Karpas-422 (cell line): ENCODE data around the gene GABRA5. TPM values are rescaled to one million over a fixed set of nuclear protein-coding genes. Genes with fewer than 3 reads are reported as not detected.

Source experiments
- DNase-seq: peaks from one replicate; pipeline ENCODE4 v3.0.0-alpha.2; 2015
- H2AFZ ChIP-seq: fragments of 200-600 bp; sonication (generic); 2 replicates; pipeline ENCODE4 v1.6.1; 2014; ENCODE audit warnings: antibody characterized with exemption, low read length, mixed read lengths
- H3K27ac ChIP-seq: fragments of 200-600 bp; sonication (generic); 2 replicates; pipeline ENCODE4 v1.5.1; 2014; ENCODE audit warnings: mild to moderate bottlenecking, low read length, moderate library complexity
- H3K27me3 ChIP-seq: fragments of 200-600 bp; sonication (generic); 2 replicates; pipeline ENCODE4 v1.6.1; 2014; ENCODE audit warnings: low read length, mixed read lengths
- H3K36me3 ChIP-seq: fragments of 200-600 bp; sonication (generic); 2 replicates; pipeline ENCODE4 v1.6.1; 2014; ENCODE audit warnings: low read length, mixed read lengths; ENCODE audit not compliant: insufficient read depth
- H3K4me1 ChIP-seq: fragments of 200-600 bp; sonication (generic); 2 replicates; pipeline ENCODE4 v1.6.1; 2014; ENCODE audit warnings: mild to moderate bottlenecking, low read length, mixed read lengths
- H3K4me2 ChIP-seq: fragments of 200-600 bp; sonication (generic); 2 replicates; pipeline ENCODE4 v1.6.1; 2014; ENCODE audit warnings: low read length, low read depth, mild to moderate bottlenecking; ENCODE audit not compliant: poor library complexity, severe bottlenecking
- H3K4me3 ChIP-seq: fragments of 200-600 bp; sonication (generic); 2 replicates; pipeline ENCODE4 v1.5.1; 2014; ENCODE audit warnings: mild to moderate bottlenecking, antibody characterized with exemption, low read length, mixed read lengths
- H3K79me2 ChIP-seq: fragments of 200-600 bp; sonication (generic); 2 replicates; pipeline ENCODE4 v1.6.1; 2014; ENCODE audit warnings: mild to moderate bottlenecking, low read length, mixed read lengths
- H3K9ac ChIP-seq: fragments of 200-600 bp; sonication (generic); 2 replicates; pipeline ENCODE4 v1.6.0; 2014; ENCODE audit warnings: low read length
- H3K9me2 ChIP-seq: fragments of 200-600 bp; sonication (generic), shearing (Covaris generic); replicated peaks from 2 replicates; pipeline ENCODE4 v1.6.0; 2014; ENCODE audit warnings: mild to moderate bottlenecking, low read length, moderate library complexity; ENCODE audit not compliant: insufficient read depth
- H3K9me3 ChIP-seq: fragments of 300-700, 200-600 bp; sonication (generic); 2 replicates; pipeline ENCODE4 v1.6.1; 2014; ENCODE audit warnings: low read length, mixed read lengths
- H4K20me1 ChIP-seq: fragments of 200-600 bp; sonication (generic); 2 replicates; pipeline ENCODE4 v1.6.1; 2014; ENCODE audit warnings: mild to moderate bottlenecking, antibody characterized with exemption, low read length, low read depth; ENCODE audit not compliant: insufficient read depth
- total RNA-seq: library from RNA; depleted of rRNA; stranded (reverse); fragments of >200 nt; shearing (Covaris generic); gene quantifications from 2 replicates; pipeline ENCODE4 v1.2.3, GENCODE V29; 2014; ENCODE audit warnings: low replicate concordance

GABRA5 gene
- total RNA-seq, 1 experiment from 2014 or later = not detected

DNA sequence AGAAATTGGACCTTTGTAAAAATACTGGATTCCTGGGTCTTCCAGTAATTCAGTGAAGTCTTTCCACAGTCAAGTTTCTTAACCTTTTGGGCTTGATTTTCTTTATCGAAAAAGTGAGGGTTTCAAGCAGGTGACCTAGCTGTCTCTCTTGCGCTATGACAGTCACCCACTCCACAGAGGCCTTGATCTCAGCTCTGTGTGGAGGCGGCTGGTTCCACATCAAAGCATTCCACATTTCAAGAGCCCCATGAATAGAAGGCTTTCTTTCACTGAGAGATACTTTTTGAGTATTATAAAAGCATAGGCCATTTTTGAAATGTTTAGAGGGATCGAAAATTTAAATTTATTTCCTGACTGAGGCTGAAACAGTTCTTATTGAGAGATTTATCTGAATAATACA, 43.9 kb downstream of the GABRA5 start:
- Histone ChIP-seq H3K4me2 (no peak overlapping the region), H3K36me3 (no peaks in the 10 kb centered on the region), H4K20me1 (no peaks in the 10 kb centered on the region), H3K9ac (no peak overlapping the region), H3K9me3 (peaks cover 28% of the 10 kb centered on the region), H3K4me3 (no peak overlapping the region), H2AFZ (no peak overlapping the region), H3K27me3 (no peaks in the 10 kb centered on the region), H3K9me2 (no peaks in the 10 kb centered on the region), H3K27ac (no peak overlapping the region), H3K4me1 (no peaks in the 10 kb centered on the region), H3K79me2 (no peaks in the 10 kb centered on the region)
- DNase-seq = no peak

DNA sequence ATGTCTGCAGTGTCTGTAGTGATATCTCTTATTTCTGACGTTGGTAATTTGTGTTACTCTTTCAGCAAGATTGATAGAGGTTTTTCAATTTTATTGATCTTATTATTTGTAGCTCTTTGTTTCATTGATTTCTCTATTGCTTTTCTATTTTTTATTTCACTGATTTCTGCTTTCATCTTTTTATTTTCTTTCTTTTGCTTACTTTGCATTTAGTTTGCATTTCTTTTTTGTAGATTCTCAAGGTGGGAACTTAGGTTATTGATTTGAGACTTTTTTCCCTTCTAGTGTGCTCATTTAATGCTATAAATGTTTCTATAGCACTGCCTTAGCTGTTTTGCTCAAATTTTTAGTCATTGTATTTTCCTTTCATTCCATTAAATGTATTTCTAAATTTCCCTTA, 54.6 kb downstream of the GABRA5 start:
- H2AFZ ChIP-seq = no peak overlapping the region
- DNase-seq = no peak
- H3K4me3 ChIP-seq = no peak overlapping the region

DNA sequence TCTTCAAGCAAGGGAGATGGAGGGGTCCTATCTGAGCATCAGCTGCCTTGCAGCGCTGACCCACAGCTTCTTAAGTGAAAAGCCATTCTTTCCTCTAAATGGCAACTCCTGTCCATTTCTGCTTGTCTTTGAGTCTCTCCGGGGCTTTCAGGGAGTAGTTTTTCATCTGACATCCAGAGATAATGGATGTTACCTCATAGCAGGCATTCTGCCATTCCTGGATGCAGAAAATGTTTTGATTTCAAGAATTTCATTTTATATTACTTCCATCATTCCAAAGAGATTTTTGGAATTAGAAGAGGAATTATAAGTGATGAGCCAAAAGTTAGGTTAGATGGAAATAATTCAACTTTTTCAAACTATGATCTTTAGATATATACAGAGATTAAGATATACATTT, 59.2 kb downstream of the GABRA5 start:
- H3K36me3 ChIP-seq = no peaks in the 10 kb centered on the region
- no peaks in the 10 kb centered on the region for H3K9me2 ChIP-seq
- H3K4me2 ChIP-seq = no peak overlapping the region
- H3K79me2 ChIP-seq = no peaks in the 10 kb centered on the region
- no peak overlapping the region for H3K9ac ChIP-seq
- H2AFZ ChIP-seq = no peak overlapping the region
- no peak overlapping the region for H3K4me3 ChIP-seq
- no peak for DNase-seq
- no peaks in the 10 kb centered on the region for H3K27me3 ChIP-seq
- no peak overlapping the region for H3K27ac ChIP-seq
- peaks cover 46% of the 10 kb centered on the region for H3K9me3 ChIP-seq
- no peaks in the 10 kb centered on the region for H3K4me1 ChIP-seq
- H4K20me1 ChIP-seq = no peaks in the 10 kb centered on the region

More for the DNA sequence above, 54.6 kb downstream of the GABRA5 start:
- no peaks in the 10 kb centered on the region for H3K79me2 ChIP-seq
- peaks cover 42% of the 10 kb centered on the region for H3K9me3 ChIP-seq
- no peaks in the 10 kb centered on the region for H4K20me1 ChIP-seq
- H3K9ac ChIP-seq = no peak overlapping the region
- H3K36me3 ChIP-seq = no peaks in the 10 kb centered on the region
- H3K4me1 ChIP-seq = no peaks in the 10 kb centered on the region
- no peak overlapping the region for H3K27ac ChIP-seq
- H3K4me2 ChIP-seq = no peak overlapping the region
- H3K9me2 ChIP-seq = no peaks in the 10 kb centered on the region
- no peaks in the 10 kb centered on the region for H3K27me3 ChIP-seq

DNA sequence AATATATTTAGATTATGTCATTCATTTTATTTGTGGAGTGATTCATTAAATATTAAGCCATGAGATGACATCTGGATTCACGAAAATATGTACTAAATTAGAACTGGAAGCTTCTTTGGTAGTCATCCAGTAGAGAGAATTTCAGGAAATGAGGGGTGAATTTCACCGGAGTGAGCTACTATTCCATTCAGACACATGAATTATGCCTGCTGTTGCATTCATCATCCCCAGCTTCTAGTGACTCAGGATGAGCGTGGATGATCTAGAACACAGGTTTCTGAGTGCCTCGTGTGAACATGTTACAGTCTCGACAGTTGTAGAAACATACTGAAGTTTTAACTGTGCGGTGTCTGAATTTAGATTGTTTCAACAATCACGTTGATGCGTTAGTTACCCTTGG, 61.2 kb downstream of the GABRA5 start:
- no peak overlapping the region for H3K4me2 ChIP-seq
- peaks cover 42% of the 10 kb centered on the region for H3K9me3 ChIP-seq
- no peak overlapping the region for H3K9ac ChIP-seq
- no peak for DNase-seq
- H3K4me3 ChIP-seq = no peak overlapping the region
- no peak overlapping the region for H3K27ac ChIP-seq
- no peaks in the 10 kb centered on the region for H3K4me1 ChIP-seq
- no peak overlapping the region for H2AFZ ChIP-seq
- no peaks in the 10 kb centered on the region for H3K9me2 ChIP-seq
- H3K27me3 ChIP-seq = no peaks in the 10 kb centered on the region
- no peaks in the 10 kb centered on the region for H3K36me3 ChIP-seq
- H4K20me1 ChIP-seq = no peaks in the 10 kb centered on the region
- no peaks in the 10 kb centered on the region for H3K79me2 ChIP-seq

DNA sequence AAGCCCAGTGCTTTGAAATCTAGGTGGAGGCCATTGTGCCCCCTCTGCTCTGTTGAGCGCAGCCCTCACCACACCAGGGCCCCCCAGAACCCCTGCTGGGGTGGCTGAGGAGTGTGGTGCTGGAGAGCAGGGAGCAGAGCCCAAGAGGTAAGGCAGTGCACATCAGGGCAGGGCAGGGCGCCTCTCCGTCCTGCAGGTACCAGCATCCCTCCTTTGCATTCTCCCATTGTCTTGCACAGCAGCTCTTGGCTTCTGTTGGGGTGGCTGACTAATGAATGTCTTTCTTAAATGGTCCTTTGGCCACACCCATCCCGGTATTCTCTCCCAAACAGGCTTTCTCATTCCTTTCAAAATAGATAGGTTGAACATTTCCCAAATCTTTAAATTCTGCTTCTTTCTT, 62.7 kb downstream of the GABRA5 start:
- H3K79me2 ChIP-seq = no peaks in the 10 kb centered on the region

DNA sequence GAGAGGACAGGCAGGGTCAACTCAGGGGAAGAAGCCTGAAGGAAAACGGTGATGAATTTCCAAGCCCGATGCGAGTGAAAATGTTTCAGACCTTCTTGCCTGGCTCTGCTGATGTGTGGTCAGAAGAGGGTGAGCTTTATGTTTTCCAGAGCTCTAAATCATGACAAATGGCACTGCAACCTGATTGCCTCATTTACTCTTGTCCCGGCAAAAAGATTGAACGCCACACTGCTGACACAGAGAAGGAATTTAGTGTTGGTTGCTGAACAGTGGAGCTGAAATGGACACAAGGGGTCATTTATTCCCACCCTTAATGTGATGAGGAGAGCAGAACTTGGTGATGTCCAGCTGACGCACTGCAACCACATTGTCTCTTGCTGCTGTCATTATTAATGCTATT, 68.0 kb downstream of the GABRA5 start:
- Histone ChIP-seq H3K9me2 (no peaks in the 10 kb centered on the region), H3K27me3 (no peaks in the 10 kb centered on the region), H3K9ac (no peak overlapping the region), H3K36me3 (no peaks in the 10 kb centered on the region), H4K20me1 (no peaks in the 10 kb centered on the region), H3K27ac (no peak overlapping the region), H3K79me2 (no peaks in the 10 kb centered on the region), H3K4me3 (no peak overlapping the region), H3K4me2 (no peak overlapping the region), H2AFZ (no peak overlapping the region), H3K9me3 (peaks cover 33% of the 10 kb centered on the region), H3K4me1 (no peaks in the 10 kb centered on the region)
- DNase-seq = no peak

More for the DNA sequence above, 62.7 kb downstream of the GABRA5 start:
- H3K9ac ChIP-seq = no peak overlapping the region
- no peaks in the 10 kb centered on the region for H3K4me1 ChIP-seq
- H3K27ac ChIP-seq = no peak overlapping the region
- DNase-seq = no peak
- H3K9me2 ChIP-seq = no peaks in the 10 kb centered on the region
- H3K27me3 ChIP-seq = no peaks in the 10 kb centered on the region
- no peaks in the 10 kb centered on the region for H3K36me3 ChIP-seq
- H2AFZ ChIP-seq = no peak overlapping the region
- no peaks in the 10 kb centered on the region for H4K20me1 ChIP-seq
- no peak overlapping the region for H3K4me2 ChIP-seq
- H3K4me3 ChIP-seq = no peak overlapping the region
- H3K9me3 ChIP-seq = peaks cover 38% of the 10 kb centered on the region

DNA sequence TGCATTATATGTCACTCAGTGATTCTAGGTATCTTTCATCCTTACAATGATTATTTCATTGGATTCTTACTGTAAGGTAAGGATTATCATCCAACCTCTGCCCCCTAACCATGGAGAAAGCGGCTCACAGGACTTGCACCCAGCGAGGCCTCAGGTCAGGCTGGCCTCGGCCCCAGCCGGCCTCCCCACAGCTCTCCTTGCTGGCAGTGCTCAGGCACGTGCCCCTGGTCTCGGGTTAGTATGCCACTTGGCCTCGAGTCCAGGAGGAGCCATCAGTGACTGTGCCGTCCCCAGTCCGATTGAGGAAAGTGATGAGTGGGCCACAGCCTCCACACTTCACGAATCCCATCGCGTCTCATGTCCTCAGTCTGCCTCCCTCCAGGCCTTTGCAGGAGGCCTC, 68.5 kb downstream of the GABRA5 start:
- no peaks in the 10 kb centered on the region for H3K9me2 ChIP-seq
- DNase-seq = no peak
- no peaks in the 10 kb centered on the region for H3K36me3 ChIP-seq
- H3K9me3 ChIP-seq = peaks cover 33% of the 10 kb centered on the region
- no peak overlapping the region for H3K4me3 ChIP-seq
- no peak overlapping the region for H3K4me2 ChIP-seq
- no peaks in the 10 kb centered on the region for H3K4me1 ChIP-seq
- no peak overlapping the region for H3K27ac ChIP-seq
- no peaks in the 10 kb centered on the region for H3K27me3 ChIP-seq
- no peaks in the 10 kb centered on the region for H3K79me2 ChIP-seq
- no peak overlapping the region for H2AFZ ChIP-seq
- no peaks in the 10 kb centered on the region for H4K20me1 ChIP-seq
- no peak overlapping the region for H3K9ac ChIP-seq

DNA sequence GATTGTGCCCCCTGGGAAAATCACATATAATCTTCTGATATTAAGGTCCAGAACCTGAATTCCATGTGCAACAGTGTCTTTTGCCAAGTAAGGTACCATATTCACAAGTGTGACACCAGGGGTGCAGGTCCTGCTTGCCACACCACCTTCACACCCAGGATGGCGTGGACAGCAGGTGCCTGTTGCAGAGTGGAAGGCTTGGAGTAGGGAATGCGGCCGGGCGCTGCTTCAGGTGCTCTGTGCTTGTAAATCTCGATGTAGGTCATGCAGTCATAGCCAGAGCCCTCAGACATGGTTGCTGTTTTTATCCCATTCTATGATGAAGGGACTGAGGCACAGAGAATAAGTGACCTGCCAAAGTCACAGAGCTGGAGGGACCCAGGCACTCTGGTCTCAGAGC, 69.6 kb downstream of the GABRA5 start:
- Histone ChIP-seq H3K4me3 (no peak overlapping the region), H3K9me2 (no peaks in the 10 kb centered on the region), H3K36me3 (no peaks in the 10 kb centered on the region), H3K9ac (no peak overlapping the region), H3K4me1 (no peaks in the 10 kb centered on the region), H2AFZ (no peak overlapping the region), H4K20me1 (no peaks in the 10 kb centered on the region), H3K27me3 (no peaks in the 10 kb centered on the region), H3K79me2 (no peaks in the 10 kb centered on the region), H3K9me3 (peaks cover 31% of the 10 kb centered on the region), H3K27ac (no peak overlapping the region), H3K4me2 (no peak overlapping the region)
- no peak for DNase-seq

DNA sequence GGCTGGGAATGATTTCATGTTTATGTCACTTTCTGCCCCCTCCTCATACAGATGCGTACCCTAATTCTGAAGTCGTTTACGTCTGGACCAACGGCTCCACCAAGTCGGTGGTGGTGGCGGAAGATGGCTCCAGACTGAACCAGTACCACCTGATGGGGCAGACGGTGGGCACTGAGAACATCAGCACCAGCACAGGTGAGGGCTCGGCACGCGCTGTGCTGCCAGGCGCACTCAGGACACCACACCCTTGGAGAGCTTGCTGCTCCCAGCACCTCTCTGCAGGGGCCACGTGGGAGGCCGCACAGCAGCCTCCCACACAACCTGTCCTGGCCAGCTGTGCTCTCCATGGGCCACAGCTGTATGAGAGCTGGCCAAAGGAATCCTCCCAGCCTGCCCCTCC, 70.3 kb downstream of the GABRA5 start:
- no peaks in the 10 kb centered on the region for H3K79me2 ChIP-seq
- no peaks in the 10 kb centered on the region for H3K36me3 ChIP-seq
- H3K4me1 ChIP-seq = no peaks in the 10 kb centered on the region
- peaks cover 26% of the 10 kb centered on the region for H3K9me3 ChIP-seq
- no peak for DNase-seq
- no peaks in the 10 kb centered on the region for H3K9me2 ChIP-seq
- H3K27ac ChIP-seq = no peak overlapping the region
- no peak overlapping the region for H3K4me3 ChIP-seq
- H3K4me2 ChIP-seq = no peak overlapping the region
- no peak overlapping the region for H3K9ac ChIP-seq
- no peak overlapping the region for H2AFZ ChIP-seq
- H3K27me3 ChIP-seq = no peaks in the 10 kb centered on the region
- no peaks in the 10 kb centered on the region for H4K20me1 ChIP-seq
